ENCODE results near the gene F2. TPM values are rescaled to one million over a fixed set of nuclear protein-coding genes. Genes with fewer than 3 reads are reported as not detected.

The F2 gene
- total and polyA plus RNA-seq, 2 of the 13 experiments (the other 11 are each of a cell fraction or from before 2014, with no cell fraction given): 330 to 801 TPM

GRCh38 chr11:46719048-46719542, at the start of gene F2 (continued):
- no peak; the same call in 1 of the 2 replicates for TF ChIP-seq ZXDC (CRISPR knock-in tag; IDR thresholded peaks at IDR 0.05)
- TF ChIP-seq HNF4A (CRISPR knock-in tag; IDR thresholded peaks at IDR 0.05): peak; percentile 86
- no peak for TF ChIP-seq ZNF841 (CRISPR knock-in tag; IDR thresholded peaks at IDR 0.05; ENCODE audit: borderline replicate concordance)
- TF ChIP-seq ZNF274 (CRISPR knock-in tag; IDR thresholded peaks at IDR 0.05): no peak; the same call in none of the 2 replicates
- TF ChIP-seq ZNF180 (CRISPR knock-in tag; IDR thresholded peaks at IDR 0.05; ENCODE audit: borderline replicate concordance, low read depth): no peak
- TF ChIP-seq ZBTB4 (CRISPR knock-in tag; IDR thresholded peaks at IDR 0.05; ENCODE audit: borderline replicate concordance): 0 out of 2 replicates have a peak, but pooled peaks have one; percentile 16
- TF ChIP-seq ZNF138 (CRISPR knock-in tag; IDR thresholded peaks at IDR 0.05; ENCODE audit: low read depth): no peak
- TF ChIP-seq NBN (conservative IDR thresholded peaks at IDR 0.05): no peak
- TF ChIP-seq ATF5 (CRISPR knock-in tag; IDR thresholded peaks at IDR 0.05; ENCODE audit: low read depth): no peak
- TF ChIP-seq ZNF574 (CRISPR knock-in tag; IDR thresholded peaks at IDR 0.05): peak; percentile 97
- TF ChIP-seq ZNF790 (CRISPR knock-in tag; IDR thresholded peaks at IDR 0.05; ENCODE audit: borderline replicate concordance): no peak
- TF ChIP-seq RARA (CRISPR knock-in tag; IDR thresholded peaks at IDR 0.05): peak; percentile 99
- TF ChIP-seq CC2D1A (CRISPR knock-in tag; IDR thresholded peaks at IDR 0.05): no peak
- no peak for TF ChIP-seq ZNF343 (CRISPR knock-in tag; IDR thresholded peaks at IDR 0.05)
- no peak for TF ChIP-seq THAP7 (CRISPR knock-in tag; IDR thresholded peaks at IDR 0.05)
- no peak; the same call in 1 of the 2 replicates for TF ChIP-seq TBX2 (CRISPR knock-in tag; IDR thresholded peaks at IDR 0.05; ENCODE audit: borderline replicate concordance)
- TF ChIP-seq DR1 (CRISPR knock-in tag; IDR thresholded peaks at IDR 0.05): peak; percentile 82
- no peak for TF ChIP-seq ZBTB14 (CRISPR knock-in tag; IDR thresholded peaks at IDR 0.05)
